IPS DF 4.7 (cell line): ENCODE data around the gene XKR7.
"Not testable (repeated sequence)": the region's sequence is repeated elsewhere in the genome, so short reads cannot be mapped to it uniquely, and the experiment has no call there.

ENCODE experiments used
- DNase-seq: peaks from one replicate; pipeline ENCODE4 v3.0.0-alpha.2; 2013; ENCODE audit warnings: low spot score; ENCODE audit errors: extremely low read depth

XKR7 gene

GRCh38 chr20:32010666-32011065 is 42.7 kb downstream of the XKR7 start:
- DNase-seq, result no peak

DNA sequence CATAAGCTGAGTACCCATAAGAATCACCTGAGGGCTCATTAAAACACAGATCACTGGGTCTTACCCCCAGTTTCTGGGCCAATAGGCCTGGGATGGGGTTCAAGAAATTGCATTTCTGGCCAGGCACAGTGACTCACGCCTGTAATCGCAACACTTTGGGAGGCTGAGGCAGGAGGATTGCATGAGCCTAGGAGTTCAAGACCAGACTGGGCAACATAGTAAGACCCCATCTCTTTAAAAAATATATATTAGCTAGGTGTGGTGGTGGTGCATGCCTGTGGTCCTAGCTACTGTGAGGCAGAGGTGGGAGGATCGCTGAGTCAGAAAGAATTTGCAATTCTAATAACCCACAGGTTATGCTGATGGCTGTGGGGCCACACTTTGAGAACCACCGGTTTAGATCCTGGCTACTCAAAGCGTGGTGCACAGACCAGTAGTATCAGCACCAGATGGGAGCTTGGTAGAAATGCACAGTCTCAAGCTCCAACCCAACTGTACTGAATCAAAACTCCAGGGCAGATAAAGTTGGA is 44.3 kb downstream of the XKR7 start:
- no peak for DNase-seq

GRCh38 chr20:32013326-32013725 is 45.4 kb downstream of the XKR7 start:
- no peak for DNase-seq

- DNase-seq, result no peak
Observed at GRCh38 chr20:32017711-32018251, 49.8 kb downstream of the XKR7 start.

DNA sequence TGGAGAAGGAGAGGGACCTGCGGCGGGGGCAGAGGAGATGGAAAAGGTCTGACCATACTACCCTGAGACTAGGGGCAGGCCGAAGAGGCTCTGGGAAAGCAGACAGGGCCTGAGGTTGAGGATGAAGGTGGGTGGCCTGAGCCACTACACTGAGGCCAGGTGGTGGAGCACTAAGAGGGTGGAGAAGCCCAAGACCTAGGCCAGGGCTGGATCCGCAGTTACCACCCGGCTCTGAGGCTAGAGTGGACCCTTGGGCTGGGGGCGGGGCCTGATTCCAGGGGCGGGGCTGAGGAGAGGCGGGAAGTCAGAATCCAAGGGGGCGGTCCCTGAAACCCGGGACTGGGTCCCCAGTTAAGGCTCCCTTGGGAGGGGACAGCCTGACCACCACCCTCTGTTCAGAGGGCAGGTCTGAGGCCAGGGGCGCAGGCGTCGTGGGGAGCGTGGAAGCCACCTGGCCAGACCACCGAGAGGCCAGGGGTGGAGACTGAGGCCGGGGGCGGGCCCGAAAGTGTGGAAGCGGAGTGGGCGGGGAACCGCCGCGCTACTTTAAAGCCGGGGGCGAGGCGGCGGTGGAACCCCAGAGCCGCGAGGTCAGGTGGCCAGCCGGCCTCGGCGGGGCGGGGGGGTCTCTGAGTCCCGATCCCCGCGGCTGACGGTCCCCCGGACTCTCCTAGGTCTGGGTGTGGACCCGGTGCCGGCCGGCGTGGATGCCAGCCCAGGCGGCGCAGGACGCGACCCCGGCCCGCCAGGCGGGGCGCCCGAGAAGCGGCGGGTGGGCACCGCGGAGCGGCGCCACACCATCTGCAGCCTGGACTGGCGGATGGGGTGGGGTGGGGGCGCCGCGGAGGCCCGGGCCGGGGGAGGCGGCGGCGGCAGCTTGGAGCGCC is 50.6 kb downstream of the XKR7 start:
- DNase-seq, result no peak

- DNase-seq, result no peak
Observed at GRCh38 chr20:32019156-32019510, 51.2 kb downstream of the XKR7 start.

GRCh38 chr20:32019563-32020463 is 51.9 kb downstream of the XKR7 start:
- no peak for DNase-seq

DNA sequence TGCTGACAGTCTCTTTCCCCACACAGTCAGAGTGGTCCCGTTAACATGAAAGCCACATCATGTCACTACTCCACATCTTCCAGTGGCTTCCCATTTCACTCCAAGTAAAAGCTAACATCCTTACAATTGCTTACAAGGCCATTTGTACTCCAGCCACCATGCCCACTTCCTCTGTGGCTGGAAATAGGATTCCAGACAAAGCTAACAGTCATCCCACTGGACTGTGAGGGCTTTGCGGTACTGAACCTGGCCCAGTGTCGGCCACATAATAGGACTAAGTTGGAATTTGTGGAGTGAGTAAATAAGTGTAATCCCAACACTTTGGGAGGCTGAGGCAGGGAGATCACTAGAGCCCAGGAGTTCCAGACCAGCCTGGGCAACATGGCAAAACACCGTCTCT is 53.1 kb downstream of the XKR7 start:
- no peak for DNase-seq

DNA sequence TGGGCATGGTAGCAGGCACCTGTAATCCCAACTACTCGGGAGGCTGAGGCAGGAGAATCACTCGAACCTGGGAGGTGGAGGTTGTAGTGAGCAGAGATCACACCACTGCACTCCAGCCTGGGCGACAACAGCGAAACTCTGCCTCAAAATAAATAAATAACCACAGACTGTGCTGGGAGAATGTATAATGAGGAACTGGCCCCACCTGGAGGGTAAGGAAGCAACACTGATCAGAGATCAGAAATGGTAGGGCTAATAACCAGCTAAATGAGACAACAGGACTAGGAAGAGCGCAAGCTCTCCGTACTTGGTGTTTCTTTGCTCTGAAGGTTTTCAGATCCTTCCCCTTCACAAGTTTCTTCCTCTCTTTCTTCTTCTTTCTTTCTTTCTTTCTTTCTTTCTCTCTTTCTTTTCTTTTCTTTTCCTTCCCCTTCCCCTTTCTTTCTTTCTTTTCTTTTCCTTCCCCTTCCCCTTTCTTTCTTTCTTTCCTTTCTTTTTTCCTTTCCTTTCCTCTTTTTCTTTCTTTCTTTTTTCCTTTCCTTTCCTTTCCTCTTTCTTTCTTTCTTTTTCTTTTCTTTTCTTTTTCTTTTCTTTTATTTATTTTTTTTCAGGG is 56.8 kb downstream of the XKR7 start:
- DNase-seq, result no peak

DNA sequence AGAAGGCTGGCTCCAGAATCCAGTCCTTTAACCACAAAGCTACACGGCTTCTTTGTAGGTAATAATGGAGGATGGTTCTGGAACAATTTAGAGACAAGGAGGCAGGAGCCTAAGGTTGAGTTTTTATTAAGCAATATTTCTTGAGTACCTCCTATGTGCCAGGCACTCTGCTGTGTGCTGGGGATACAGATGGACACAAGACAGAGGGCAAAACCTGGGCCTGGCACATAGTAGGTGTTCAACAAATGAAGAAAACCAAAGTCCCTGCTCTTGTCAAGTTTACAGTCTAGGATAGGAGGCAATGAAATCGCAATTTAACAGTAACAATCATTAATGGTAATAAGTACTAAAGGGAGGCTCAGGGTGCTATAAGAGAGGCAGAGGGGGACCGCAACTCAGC is 59.7 kb downstream of the XKR7 start:
- no peak for DNase-seq

DNA sequence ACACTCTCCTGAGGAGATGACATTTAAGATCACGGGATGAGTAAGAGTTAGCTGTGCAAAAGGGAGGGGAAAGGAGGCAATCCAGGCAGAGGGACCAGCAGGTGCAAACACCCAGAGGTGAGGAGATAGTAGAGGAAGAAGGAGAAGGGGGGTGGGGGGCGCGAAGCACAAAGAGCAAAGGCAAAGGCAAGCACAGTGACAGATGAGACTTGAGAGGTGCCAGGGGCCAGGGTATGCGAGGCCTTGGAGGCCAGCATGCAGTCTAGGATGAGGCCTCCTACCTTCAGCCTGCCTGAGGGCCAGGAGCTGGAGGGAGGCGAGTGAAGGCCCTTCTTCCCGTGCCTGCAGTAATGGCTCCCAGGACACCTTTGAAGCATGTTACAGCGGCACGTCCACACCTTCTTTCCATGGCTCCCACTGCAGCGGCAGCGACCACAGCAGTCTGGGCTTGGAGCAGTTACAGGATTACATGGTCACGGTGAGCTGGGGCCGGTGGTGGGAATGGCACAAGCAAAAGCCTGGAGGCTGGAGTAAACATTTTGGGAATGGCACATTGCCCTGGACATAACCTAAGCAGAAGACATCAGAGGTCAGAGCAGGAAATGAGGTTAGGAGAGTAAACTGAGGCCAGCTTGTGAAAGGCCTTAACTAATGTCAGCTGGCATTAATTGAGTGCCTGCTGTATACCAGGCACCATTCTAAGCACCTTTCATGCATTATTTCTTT is 60.9 kb downstream of the XKR7 start:
- no peak for DNase-seq

DNA sequence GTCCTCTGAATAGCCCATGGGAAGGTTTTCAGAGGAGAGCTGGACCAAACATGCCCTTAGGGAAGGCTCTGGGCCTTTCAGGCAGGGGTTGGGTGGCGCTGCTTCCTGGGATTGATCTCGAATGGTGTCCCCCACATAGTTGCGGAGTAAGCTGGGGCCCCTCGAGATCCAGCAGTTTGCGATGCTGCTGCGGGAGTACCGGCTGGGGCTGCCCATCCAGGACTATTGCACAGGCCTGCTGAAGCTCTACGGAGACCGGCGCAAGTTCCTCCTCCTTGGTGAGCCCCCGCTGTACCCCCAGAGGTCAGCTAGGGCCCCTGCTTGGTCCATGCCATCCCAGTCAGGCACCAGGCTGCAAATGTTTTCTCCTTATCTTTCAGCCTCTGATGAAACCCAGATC is 61.6 kb downstream of the XKR7 start:
- no peak for DNase-seq

DNA sequence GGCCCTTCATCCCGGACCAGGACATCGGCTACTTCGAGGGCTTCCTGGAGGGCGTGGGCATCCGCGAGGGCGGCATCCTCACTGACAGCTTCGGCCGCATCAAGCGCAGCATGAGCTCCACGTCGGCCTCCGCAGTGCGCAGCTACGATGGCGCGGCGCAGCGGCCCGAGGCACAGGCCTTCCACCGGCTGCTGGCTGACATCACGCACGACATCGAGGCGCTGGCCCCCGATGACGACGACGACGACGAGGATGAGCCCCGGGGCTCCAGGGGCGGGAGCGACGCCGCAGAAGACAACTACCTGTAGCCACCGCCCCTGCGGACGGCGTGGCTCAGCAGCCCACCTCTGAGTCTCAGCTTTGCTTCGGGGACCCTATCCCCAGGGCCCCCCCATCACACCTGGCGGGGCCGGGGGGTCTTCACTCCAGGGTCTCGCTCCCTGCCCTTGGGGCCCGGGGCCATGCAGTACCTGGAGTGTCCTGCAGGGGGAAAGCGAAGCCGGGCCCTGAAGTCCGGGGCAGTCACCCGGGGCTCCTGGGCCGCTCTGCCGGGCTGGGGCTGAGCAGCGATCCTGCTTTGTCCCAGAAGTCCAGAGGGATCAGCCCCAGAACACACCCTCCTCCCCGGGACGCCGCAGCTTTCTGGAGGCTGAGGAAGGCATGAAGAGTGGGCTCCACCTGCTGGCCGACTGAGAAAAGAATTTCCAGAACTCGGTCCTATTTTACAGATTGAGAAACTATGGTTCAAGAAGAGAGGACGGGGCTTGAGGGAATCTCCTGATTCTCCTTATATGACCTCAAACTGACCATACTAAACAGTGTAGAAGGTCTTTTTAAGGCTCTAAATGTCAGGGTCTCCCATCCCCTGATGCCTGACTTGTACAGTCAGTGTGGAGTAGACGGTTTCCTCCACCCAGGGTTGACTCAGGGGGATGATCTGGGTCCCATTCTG is 63.3 kb downstream of the XKR7 start:
- no peak for DNase-seq

DNA sequence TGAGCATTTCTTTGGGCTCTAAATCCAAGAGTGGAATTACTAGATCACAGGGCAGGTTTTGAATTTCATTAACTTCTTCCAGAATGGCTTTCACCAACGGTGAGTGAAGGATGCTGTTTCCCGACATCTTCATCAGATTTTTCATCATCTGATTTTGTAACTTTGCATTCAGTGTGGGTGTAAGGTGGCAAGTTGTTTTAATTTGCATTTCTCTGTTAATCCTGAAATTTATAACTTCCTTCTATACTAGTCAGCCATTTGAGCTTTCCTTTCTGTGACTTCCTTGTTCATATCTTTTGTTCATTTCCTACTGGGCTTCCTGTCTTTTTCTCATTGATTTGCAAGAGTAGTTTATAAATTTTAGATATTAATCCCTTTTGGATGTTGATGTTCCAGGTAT is 65.4 kb downstream of the XKR7 start:
- DNase-seq, result no peak

DNA sequence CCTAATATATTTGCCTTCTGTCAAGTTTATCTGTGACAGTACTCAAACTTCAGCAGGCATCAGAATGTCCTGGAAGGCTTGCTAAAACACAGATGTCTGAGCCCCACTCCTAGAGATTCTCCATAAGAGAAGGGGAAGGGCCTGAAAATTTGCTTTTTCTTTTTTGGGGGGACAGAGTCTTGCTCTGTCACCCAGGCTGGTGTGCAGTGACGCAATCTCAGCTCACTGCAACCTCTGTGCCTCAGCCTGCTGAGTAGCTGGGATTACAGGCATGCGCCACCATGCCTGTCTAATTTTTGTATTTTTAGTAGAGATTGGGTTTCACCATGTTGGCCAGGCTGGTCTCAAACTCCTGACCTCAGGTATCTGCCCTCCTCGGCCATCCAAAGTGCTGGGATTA is 65.8 kb downstream of the XKR7 start:
- not testable (repeated sequence) for DNase-seq

DNA sequence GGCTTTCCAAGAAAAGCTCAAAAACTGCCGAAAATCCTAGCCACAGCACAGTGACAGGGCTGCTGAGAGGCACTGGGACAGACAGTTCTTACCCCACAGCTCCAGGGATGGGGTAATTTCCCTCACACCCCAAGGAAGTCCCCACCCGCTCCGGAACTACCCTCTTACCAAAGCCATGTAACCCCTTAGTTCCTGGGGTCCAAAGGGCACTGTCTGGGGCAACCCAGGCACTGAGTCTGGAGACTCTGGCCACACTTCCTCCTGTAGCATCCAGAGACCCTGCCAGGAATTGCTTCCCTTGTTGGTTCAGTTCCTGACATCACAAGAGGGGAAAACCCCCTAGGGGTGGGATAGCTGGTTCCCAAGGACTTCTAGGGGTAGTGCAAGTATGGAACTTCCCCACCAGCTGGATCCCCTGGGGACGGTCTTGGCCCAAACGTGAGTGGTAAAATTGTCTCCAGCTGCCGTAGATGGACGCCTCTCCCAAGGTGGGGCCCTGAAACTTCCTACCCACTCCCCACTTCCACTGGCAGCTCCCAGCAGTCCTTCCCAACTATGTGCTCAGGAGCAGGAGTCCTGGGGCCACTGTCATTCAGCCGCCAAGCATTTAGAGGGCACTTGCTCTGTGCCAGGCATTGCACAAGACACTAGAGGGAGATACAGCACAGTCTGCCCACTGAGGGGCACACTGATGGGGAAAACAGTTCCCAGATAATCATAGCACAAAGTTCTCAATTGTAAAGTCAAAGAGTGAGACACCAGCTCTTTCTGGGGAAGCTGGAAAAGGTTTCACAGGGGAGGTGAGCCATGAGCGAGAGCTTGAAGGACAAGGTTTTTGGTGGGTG is 66.9 kb downstream of the XKR7 start:
- no peak for DNase-seq

- DNase-seq, result no peak
Observed at GRCh38 chr20:32035426-32035779, 67.5 kb downstream of the XKR7 start.

- no peak for DNase-seq
Observed at GRCh38 chr20:32036252-32036651, 68.3 kb downstream of the XKR7 start.
